Activated naive CD4-positive, alpha-beta T cell (primary cell): Measurements from ENCODE around the gene NIPA2.

Source experiments
- DNase-seq, 4 experiments: peaks; one replicate each; lab custom pipeline; 2025; lab: John Stamatoyannopoulos, UW

The NIPA2 gene

GRCh38 chr15:22839046-22839695 lies 705 bp downstream of the NIPA2 start:
- DNase-seq, result no peak

GRCh38 chr15:22844421-22845288 lies 6.2 kb downstream of the NIPA2 start:
- no peak for DNase-seq

- DNase-seq, result no peak
These were observed 6.9 kb downstream of the NIPA2 start for GRCh38 chr15:22845289-22845900.

DNA sequence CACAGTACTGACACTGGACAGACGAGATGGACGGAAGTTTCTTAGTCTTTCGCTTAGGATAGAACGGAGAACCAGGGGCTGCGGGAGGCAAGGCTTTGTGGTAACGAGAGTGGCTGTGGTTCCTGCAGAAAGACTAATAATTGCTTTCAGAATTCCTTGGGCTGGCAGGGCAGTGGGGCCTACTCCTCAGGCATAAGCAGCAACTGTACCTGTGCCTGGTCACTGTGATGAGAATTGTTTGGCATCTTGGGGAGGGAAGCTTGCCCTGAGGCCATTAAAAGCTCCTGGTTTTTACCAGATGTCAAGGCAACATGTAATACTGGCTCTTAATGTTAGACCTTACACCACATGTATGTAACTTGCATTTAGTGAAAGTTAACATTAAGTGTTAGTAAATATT lies 7.6 kb downstream of the NIPA2 start:
- DNase-seq, result no peak

- no peak for DNase-seq
These were observed 11.6 kb downstream of the NIPA2 start for GRCh38 chr15:22850055-22850454.

DNA sequence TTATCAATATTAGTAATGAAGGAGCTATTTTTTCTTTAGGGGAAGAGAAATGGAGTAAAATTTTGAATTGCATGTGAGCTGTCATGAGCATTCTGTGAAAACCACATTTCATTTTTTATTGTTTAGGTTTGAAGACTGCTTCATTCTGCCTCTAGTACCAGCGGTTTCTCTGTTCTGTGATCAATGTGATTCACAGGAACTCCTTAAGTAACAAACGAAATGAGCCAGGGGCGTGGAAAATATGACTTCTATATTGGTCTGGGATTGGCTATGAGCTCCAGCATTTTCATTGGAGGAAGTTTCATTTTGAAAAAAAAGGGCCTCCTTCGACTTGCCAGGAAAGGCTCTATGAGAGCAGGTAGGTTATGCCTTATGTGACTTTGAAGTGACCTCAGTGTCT lies 13.0 kb downstream of the NIPA2 start:
- no peak for DNase-seq

GRCh38 chr15:22855791-22856190 lies 17.3 kb downstream of the NIPA2 start:
- no peak for DNase-seq

GRCh38 chr15:22856659-22857058 lies 18.2 kb downstream of the NIPA2 start:
- DNase-seq, result no peak

GRCh38 chr15:22861161-22861560 lies 22.7 kb downstream of the NIPA2 start:
- no peak for DNase-seq

GRCh38 chr15:22863356-22863755 lies 24.9 kb downstream of the NIPA2 start:
- no peak for DNase-seq

DNA sequence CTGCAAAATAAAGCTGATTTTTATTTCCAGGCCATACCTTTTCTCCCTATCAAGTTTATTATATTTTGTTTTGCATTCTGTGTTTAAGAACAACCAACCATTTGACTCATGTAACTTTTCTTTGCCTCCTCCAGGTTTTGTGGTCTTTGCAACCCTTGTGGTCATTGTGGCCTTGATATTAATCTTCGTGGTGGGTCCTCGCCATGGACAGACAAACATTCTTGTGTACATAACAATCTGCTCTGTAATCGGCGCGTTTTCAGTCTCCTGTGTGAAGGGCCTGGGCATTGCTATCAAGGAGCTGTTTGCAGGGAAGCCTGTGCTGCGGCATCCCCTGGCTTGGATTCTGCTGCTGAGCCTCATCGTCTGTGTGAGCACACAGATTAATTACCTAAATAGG lies 27.6 kb downstream of the NIPA2 start:
- DNase-seq, result no peak

DNA sequence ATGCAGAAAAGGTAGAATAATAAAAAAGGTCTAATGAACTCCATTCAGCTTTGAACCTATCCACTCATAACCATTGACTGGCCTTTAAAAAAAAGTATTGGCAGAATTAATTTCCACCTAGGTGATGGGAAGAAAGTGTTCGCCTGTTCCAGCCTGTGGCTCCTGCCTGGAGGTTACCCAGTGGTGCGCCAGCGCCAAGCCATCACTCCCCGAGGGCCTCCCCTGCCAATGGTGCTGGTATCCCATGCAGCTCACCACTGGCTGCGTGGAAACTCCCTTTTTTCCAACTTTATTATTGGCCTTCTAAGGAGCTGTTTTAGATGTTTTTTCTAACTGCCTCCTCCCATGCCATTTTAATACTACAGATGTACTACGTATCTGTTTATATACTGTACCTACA lies 29.4 kb downstream of the NIPA2 start:
- DNase-seq, result no peak

- DNase-seq, result no peak
These were observed 30.0 kb downstream of the NIPA2 start for GRCh38 chr15:22868495-22868894.

DNA sequence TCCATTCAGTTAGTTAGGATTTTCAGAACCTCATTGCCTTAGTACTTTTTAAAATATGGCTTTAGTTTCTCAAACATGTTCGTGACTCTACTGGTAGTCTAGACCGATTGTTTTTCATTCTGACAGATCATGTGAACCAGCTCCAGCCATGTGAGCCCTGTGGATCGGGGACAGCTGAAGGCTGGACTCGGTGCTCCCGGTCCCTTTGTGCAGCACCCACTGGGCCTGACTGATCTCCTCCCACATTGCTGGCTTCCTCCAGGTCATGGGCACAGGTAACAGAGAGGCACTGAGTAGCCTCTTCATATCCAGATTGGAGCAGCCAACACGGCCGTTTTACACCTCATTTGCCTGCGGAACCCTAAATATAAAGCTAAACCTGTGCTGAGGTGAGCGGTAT lies 30.5 kb downstream of the NIPA2 start:
- no peak for DNase-seq

GRCh38 chr15:22869856-22870255 lies 31.4 kb downstream of the NIPA2 start:
- no peak for DNase-seq

DNA sequence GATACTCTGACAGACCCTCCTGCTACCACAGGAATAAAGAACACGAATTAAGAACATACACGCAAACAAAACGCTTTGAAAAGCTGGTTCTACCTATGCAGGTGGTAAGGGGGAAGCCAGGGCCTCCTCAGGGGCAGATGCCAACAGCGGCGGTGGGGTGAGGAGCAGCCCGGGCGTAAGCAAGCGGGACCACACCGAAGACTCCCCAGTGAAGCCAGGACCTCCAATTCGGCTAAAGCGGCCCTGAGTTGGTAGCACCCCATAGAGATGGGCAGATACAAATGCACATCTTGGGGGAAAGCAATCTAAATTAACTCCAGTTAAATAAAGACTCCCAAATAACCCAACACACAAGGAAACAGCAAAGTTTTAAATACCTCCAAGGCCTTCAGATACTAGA lies 32.4 kb downstream of the NIPA2 start:
- no peak for DNase-seq

DNA sequence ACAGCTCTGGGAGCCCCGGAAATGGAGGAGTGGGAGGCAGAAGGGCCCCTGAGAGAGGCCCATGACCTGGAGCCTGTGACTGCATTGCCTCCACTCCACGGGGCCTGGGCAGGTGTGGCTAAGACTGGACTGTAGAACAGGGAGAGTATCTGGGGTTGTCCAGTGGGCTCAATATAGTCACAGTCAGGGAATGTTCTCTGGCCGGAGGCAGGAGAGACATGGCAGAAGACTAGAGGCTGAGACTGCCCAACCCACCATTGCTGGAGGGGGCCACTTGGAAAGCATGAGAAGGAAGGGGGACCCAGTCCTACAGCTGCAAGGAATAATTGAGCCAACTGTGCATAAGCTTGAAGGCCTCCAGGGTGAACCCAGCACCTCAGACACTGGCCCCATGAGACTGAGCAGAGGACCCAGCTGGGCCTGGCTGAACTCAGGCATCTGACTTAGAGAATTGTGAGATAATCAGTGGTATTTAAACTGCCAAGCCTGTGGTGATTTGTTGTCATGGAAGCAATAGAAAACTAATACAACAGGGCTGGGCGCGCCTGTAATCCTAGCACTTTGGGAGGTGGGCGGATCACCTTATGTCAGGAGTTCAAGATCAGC lies 33.1 kb downstream of the NIPA2 start:
- DNase-seq, result no peak

DNA sequence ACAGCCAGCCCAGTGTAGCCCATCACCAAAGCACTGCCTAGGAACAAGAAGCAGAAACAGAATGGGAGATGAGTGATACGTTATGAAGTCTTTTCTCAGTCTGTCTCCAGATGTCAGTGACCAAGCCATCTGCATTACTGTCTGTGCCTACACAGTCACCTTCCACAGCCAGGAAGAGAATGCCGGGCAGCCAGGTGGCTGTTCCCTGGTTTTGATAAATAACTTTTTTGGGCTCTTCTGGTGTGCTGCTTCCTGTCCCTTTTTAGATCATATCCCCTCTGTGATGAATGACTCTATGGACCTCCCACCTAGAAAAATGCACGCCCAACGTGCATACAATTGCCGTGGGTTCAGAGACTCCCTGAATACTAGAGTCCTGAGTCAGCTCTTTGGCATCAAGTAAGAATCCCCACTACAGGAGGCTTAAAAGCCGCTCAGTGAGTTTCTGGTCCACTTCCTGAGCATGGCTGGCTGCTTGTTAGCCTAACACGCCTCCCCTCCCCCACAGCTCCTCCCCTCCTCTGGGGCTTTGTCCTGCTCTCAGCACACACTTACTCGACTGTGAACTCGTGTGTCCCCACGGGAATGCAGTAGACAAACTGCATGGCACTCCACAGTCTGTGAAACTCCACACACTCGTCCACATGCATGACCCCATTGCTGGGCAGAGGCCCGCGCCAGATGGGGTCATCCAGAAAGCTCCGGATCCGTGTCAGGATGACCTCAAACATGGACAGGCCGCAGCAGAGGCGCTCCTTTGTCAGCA lies 34.7 kb downstream of the NIPA2 start:
- no peak for DNase-seq

DNA sequence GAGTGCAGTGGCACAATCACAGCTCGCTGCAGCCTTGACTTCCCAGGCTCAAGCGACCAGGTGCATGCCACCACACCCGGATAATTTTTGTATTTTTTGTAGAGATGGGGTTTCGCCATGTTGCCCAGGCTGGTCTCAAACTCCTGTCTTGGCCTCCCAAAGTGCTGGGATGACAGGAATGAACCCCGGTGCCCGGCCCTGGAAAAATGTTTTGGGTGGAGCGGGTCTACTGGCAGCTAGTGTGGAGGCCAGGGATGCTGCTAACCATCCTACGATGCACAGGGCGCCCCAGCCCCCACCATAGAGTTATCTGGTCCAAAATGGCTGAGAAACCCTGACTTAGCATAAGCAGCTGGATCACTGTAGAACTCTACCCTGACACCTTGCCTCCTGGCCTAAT lies 35.4 kb downstream of the NIPA2 start:
- no peak for DNase-seq

GRCh38 chr15:22874256-22874655 lies 35.8 kb downstream of the NIPA2 start:
- no peak for DNase-seq

DNA sequence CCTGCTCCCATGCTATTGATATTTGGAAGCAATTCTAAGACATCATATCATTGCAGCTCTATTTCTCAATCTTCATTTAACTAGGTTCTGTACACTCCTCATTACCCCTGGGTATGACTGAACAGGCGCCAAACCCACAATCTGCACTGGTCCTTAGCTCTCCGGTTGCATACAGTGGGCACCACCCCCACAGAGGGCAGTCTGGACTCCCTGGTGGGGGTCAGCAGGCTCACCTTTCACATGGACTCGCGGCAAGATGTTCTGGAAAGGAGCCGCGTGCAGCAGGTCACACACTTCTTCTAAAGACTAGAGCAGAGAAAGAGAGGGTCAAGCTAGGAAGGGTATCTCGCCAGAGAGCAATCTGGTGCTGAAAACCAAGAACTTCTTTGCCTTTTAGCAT lies 36.5 kb downstream of the NIPA2 start:
- DNase-seq, result no peak

DNA sequence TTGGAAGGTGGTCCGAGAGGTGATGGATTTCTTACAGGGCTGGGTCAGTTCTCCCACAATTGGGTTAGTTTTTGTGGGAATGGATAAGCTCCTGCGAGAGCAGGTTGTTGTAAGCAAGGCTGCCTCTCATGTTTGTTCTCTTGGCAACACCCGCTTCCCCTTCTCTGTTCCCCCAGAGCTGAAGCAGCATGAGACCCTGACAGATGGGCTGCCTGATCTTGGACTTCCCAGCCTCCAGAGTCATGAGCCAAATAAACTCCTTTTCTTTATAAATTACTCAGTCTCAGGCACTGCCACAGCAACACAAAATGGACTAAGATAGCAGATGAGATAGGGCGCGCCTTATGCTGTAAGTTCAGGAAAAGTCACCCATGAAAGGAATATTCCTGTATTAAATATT lies 38.7 kb downstream of the NIPA2 start:
- no peak for DNase-seq
